Dedifferentiated amniotic fluid mesenchymal stem cell (primary cell): ENCODE data around the gene CIDEC.

Experiments
- DNase-seq: peaks from one replicate; pipeline ENCODE4 v3.0.0-alpha.2; 2016; ENCODE audit errors: extremely low spot score

The CIDEC gene

GRCh38 chr3:9846231-9846630 lies 33.8 kb downstream of the CIDEC start:
- DNase-seq, result no peak

- DNase-seq, result peak; percentile 96
These were observed 36.2 kb downstream of the CIDEC start, which contains the start of gene RPUSD3 for GRCh38 chr3:9843715-9844438. TSS of gene RPUSD3 (minus strand) at chr3:9844008. CDS start at chr3:9843990, 18 bp downstream.

DNA sequence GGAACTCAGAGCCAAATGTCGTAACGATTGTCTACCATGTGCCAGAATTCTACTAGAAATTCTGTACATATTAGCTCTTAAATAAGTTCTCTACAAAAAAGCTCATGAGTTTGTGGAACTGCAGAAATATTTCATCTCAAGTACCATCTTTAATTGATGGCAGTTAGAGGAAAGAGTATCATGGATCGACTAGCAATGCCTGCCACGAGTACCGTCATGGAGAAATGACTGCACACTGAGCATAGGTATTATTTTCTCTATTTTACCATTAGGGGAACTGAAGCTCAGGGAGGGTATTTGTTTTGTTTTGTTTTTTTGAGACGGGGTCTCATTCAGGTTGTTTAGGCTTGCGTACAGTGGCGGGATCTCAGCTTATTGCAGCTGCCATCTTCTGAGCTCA lies 39.0 kb downstream of the CIDEC start:
- DNase-seq, result no peak

DNA sequence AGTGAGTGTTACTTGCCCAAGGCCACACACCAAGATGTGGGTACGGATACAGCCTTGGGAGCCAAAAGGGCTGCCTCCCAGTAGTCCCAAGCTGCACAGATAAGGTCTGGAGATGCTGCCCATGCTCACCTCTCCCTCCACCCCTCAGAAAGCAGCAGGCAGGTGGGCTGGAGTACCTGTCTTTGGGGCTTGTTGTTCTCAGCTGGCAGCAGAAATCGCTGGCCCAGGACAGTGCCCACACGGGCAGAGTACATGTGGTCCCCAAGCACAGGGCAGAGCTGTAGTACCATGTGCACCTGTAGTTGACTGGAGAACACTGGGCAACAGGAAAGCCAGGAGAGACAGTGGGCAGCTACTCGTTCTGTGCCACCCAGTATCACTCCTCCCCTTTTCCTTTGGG lies 41.2 kb downstream of the CIDEC start:
- no peak for DNase-seq

DNA sequence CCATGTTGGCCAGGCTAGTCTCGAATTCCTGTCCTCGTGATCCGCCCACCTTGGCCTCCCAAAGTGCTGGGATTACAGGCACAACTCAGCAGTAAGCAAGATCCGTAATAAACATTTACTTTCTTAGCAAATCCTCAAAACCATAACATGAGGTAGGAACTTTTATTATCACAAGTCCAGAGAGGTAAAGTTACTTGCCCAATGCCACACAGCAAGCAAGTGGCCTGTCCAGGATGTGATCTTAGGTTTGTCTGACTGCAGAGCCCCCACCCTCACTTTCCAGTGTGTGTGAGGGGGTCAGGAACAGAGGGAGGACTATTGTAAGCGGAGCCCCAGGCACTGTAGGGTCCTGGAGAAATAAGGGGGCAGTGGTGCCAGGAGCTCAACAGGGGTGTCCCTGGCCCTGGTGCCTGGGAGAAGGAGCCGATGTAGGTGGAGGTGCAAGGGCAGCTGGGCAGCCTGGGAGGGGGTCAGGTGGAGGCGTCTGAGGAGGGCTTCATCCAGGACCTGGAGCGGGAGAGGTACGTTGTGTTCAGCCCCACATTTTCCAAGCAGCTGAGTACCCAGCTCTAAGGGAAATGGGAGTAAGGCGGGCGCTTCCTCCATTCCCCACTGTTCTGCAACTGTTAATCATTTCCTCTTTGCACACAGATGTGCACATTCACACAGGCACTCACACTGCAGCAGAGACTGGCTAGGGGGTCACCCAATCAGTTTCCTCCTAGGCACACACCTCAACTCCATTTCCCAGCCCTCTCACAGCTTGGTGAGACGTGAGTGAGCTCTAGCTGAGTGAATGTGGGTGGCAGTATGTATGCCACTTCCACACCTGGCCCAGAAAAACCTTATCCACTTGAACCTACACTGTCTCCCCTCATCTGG lies 42.1 kb downstream of the CIDEC start:
- DNase-seq, result no peak

GRCh38 chr3:9834520-9835380 lies 45.3 kb downstream of the CIDEC start:
- no peak for DNase-seq

- no peak for DNase-seq
These were observed 47.0 kb downstream of the CIDEC start for GRCh38 chr3:9833078-9833477.

GRCh38 chr3:9831253-9831652 lies 48.8 kb downstream of the CIDEC start:
- no peak for DNase-seq

- DNase-seq, result no peak
These were observed 51.0 kb downstream of the CIDEC start for GRCh38 chr3:9828801-9829755.

GRCh38 chr3:9826815-9827573 lies 53.1 kb downstream of the CIDEC start:
- DNase-seq, result no peak

DNA sequence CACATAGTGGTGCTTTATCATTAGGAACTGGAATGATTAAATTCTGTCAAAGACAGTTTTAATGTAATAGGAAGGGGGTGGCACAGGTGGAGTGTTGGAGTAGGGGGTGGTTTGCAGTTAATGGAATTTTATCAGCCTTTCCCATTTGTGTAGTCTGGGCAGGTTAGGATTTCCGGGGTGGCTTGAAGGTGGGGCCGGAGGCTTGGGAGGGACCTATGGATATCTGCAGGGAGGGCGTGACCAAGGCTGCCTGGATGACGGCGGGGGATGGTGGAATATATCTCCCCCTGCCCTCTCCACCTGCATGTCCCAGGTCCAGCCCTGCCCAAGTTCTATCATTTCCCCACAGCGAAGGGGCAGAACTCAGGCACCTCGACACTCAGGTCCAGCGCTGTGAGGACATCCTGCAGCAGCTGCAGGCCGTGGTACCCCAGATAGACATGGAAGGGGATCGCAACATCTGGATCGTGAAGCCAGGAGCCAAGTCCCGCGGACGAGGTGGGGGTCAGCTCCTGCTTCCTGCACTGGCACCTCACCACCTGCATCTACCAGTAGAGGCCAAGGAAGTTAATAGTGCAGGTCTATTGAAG lies 54.5 kb downstream of the CIDEC start:
- DNase-seq, result no peak

DNA sequence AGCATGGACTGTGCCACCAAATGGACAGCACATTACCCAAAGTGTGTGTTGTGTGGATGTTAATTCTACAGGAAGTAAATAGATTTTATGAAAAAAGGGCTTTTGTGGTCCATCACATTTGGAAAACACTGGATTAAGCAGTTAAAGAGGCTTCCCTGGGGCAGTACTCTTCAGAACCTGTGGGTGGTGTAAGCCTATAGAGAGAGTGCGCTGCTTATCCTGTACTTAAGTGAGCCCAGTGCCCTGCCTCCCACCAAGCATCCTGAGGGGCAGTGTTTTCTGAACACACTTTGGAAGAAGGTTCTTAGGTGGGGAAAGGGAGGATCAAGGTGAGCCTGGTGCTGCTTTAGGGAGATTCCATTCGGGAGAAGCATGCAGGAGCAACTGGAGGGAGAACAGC lies 59.1 kb downstream of the CIDEC start:
- no peak for DNase-seq

GRCh38 chr3:9820543-9820942 lies 59.5 kb downstream of the CIDEC start:
- no peak for DNase-seq

- DNase-seq, result no peak
These were observed 61.3 kb downstream of the CIDEC start for GRCh38 chr3:9818666-9819335.

GRCh38 chr3:9817436-9817835 lies 62.6 kb downstream of the CIDEC start:
- no peak for DNase-seq
